IMR-90 (cell line): ENCODE data around the gene MICAL3. TPM values are rescaled to one million over a fixed set of nuclear protein-coding genes. Genes with fewer than 3 reads are reported as not detected.

Source experiments
- ATAC-seq: fragments of 200-7000 bp; cut with Tn5 transposase; 2 replicates; pipeline ENCODE4 v1.9.1; 2020; ENCODE audit warnings: low read depth, mild to moderate bottlenecking, moderate library complexity
- BruUV-seq: library from RNA; stranded (reverse); fragments of 400-500 nt; replicated peaks from 2 replicates; lab custom pipeline; 2021; lab: Mats Ljungman, UMichigan
- CTCF ChIA-PET: fragments of 300-600 bp; formaldehyde crosslinking; extraction: SDS; loops from one replicate; lab custom pipeline; 2021; ENCODE audit warnings: antibody characterized with exemption; lab: Yijun Ruan, JAX
- POLR2A ChIA-PET: fragments of 300-600 bp; sonication (Branson Sonifier 250); formaldehyde crosslinking; loops from one replicate; lab custom pipeline; 2022; ENCODE audit warnings: antibody characterized with exemption; ENCODE audit not compliant: unreplicated experiment; lab: Charles Lee
- DNase-seq: peaks from one replicate; pipeline ENCODE4 v3.0.0; 2013
- H2AFZ ChIP-seq: replicated peaks from 2 replicates; pipeline ENCODE3; 2013; ENCODE audit warnings: low read length, mild to moderate bottlenecking; ENCODE audit not compliant: poor library complexity
- H2AK5ac ChIP-seq: 2 replicates; pipeline ENCODE4 v1.6.1; 2013; ENCODE audit warnings: low read depth, low read length, inconsistent platforms
- H2AK9ac ChIP-seq: replicated peaks from 2 replicates; pipeline ENCODE3; 2013; ENCODE audit warnings: mild to moderate bottlenecking, low read depth, low read length, moderate library complexity; ENCODE audit not compliant: poor library complexity
- H2BK120ac ChIP-seq: 2 replicates; pipeline ENCODE4 v1.6.1; 2013; ENCODE audit warnings: low read depth, low read length, inconsistent platforms
- H2BK15ac ChIP-seq: 3 replicates; pipeline ENCODE4 v1.6.1; 2013; ENCODE audit warnings: low read depth, low read length, inconsistent platforms
- H2BK20ac ChIP-seq: 2 replicates; pipeline ENCODE4 v1.6.1; 2013; ENCODE audit warnings: low read depth, mild to moderate bottlenecking, inconsistent platforms, low read length, moderate library complexity
- H2BK5ac ChIP-seq: 2 replicates; pipeline ENCODE4 v1.6.1; 2013; ENCODE audit warnings: mild to moderate bottlenecking, low read depth, low read length, inconsistent platforms; ENCODE audit not compliant: poor library complexity, severe bottlenecking
- H3K14ac ChIP-seq: replicated peaks from 2 replicates; pipeline ENCODE4 v1.6.1; 2013; ENCODE audit warnings: low read depth, low read length, inconsistent platforms
- H3K18ac ChIP-seq: 2 replicates; pipeline ENCODE4 v1.6.1; 2013; ENCODE audit warnings: low read depth, low read length, control low read depth
- H3K23ac ChIP-seq: 2 replicates; pipeline ENCODE4 v1.6.1; 2013; ENCODE audit warnings: low read depth, low read length, inconsistent platforms
- H3K27ac ChIP-seq: 2 replicates; pipeline ENCODE4 v1.5.1; 2013; ENCODE audit warnings: mild to moderate bottlenecking, control low read depth, low read length; ENCODE audit not compliant: insufficient read depth
- H3K27me3 ChIP-seq: 2 replicates; pipeline ENCODE4 v1.6.1; 2013; ENCODE audit warnings: low read length; ENCODE audit not compliant: control insufficient read depth, insufficient read depth
- H3K36me3 ChIP-seq: 2 replicates; pipeline ENCODE4 v1.6.1; 2013; ENCODE audit warnings: low read length, mixed read lengths; ENCODE audit not compliant: control insufficient read depth, insufficient read depth
- H3K4ac ChIP-seq: 2 replicates; pipeline ENCODE4 v1.6.1; 2013; ENCODE audit warnings: low read depth, low read length, inconsistent platforms
- H3K4me1 ChIP-seq: 2 replicates; pipeline ENCODE4 v1.6.1; 2013; ENCODE audit warnings: low read length, mixed read lengths; ENCODE audit not compliant: control insufficient read depth, insufficient read depth
- H3K4me2 ChIP-seq: 2 replicates; pipeline ENCODE4 v1.6.1; 2013; ENCODE audit warnings: low read depth, mild to moderate bottlenecking, control low read depth, low read length, moderate library complexity
- H3K4me3 ChIP-seq: 2 replicates; pipeline ENCODE4 v1.5.1; 2013; ENCODE audit warnings: low read depth, mild to moderate bottlenecking, control low read depth, low read length, moderate library complexity; ENCODE audit not compliant: insufficient read depth
- H3K56ac ChIP-seq: 2 replicates; pipeline ENCODE4 v1.6.1; 2013; ENCODE audit warnings: low read length, inconsistent platforms; ENCODE audit not compliant: insufficient read depth; ENCODE audit errors: extremely low read depth
- H3K79me1 ChIP-seq, 2 experiments: 2 replicates each; pipeline ENCODE4 v1.6.1; 2013; ENCODE audit warnings: low read length in 2 of 2, inconsistent platforms in 1 of 2, low read depth in 1 of 2
- H3K9ac ChIP-seq: 2 replicates; pipeline ENCODE4 v1.6.1; 2013; ENCODE audit warnings: low read depth, low read length, control low read depth
- H3K9me1 ChIP-seq: 2 replicates; pipeline ENCODE4 v1.6.1; 2013; ENCODE audit warnings: low read length, inconsistent platforms; ENCODE audit not compliant: insufficient read depth
- H3K9me3 ChIP-seq: 2 replicates; pipeline ENCODE4 v1.6.1; 2013; ENCODE audit warnings: low read length; ENCODE audit not compliant: control insufficient read depth, insufficient read depth
- H4K20me1 ChIP-seq: 2 replicates; pipeline ENCODE4 v1.6.1; 2013; ENCODE audit warnings: low read length, inconsistent platforms; ENCODE audit not compliant: insufficient read depth
- H4K5ac ChIP-seq: 2 replicates; pipeline ENCODE4 v1.6.1; 2013; ENCODE audit warnings: mild to moderate bottlenecking, low read depth, low read length, control low read depth
- H4K8ac ChIP-seq, 2 experiments: 2 replicates each; pipeline ENCODE4 v1.6.1; 2013; ENCODE audit warnings: low read depth in 2 of 2, low read length in 2 of 2, control low read depth in 1 of 2, inconsistent platforms in 1 of 2
- H4K91ac ChIP-seq: 2 replicates; pipeline ENCODE4 v1.6.1; 2013; ENCODE audit warnings: low read depth, low read length, inconsistent platforms; ENCODE audit not compliant: insufficient read depth
- BHLHE40 ChIP-seq: fragments of 150-350 bp; IDR thresholded peaks from 2 replicates; pipeline ENCODE4 v1.6.1; 2016; ENCODE audit warnings: mild to moderate bottlenecking, low read depth, low read length
- CHD1 ChIP-seq: IDR thresholded peaks from 2 replicates; pipeline ENCODE4 v1.6.1; 2012; ENCODE audit warnings: low read depth, low read length, improper control_type of control experiment
- MAFK ChIP-seq: IDR thresholded peaks from 2 replicates; pipeline ENCODE4 v1.6.1; 2012; ENCODE audit warnings: low read depth, low read length, improper control_type of control experiment
- MAZ ChIP-seq: IDR thresholded peaks from 2 replicates; pipeline ENCODE4 v1.6.1; 2012; ENCODE audit warnings: low read depth, mild to moderate bottlenecking, low read length, improper control_type of control experiment, moderate library complexity, borderline replicate concordance
- MXI1 ChIP-seq: IDR thresholded peaks from 2 replicates; pipeline ENCODE4 v1.6.1; 2012; ENCODE audit warnings: low read depth, mild to moderate bottlenecking, low read length, moderate library complexity, borderline replicate concordance
- NFE2L2 ChIP-seq: fragments of 150-350 bp; IDR thresholded peaks from 2 replicates; pipeline ENCODE4 v1.6.1; 2016; ENCODE audit warnings: low read depth, mild to moderate bottlenecking, low read length
- POLR2A ChIP-seq: IDR thresholded peaks from 2 replicates; pipeline ENCODE4 v1.6.1; 2012; ENCODE audit warnings: mild to moderate bottlenecking, low read depth, low read length
- RAD21 ChIP-seq: IDR thresholded peaks from 2 replicates; pipeline ENCODE4 v1.6.1; 2012; ENCODE audit warnings: low read length, improper control_type of control experiment
- RFX5 ChIP-seq: IDR thresholded peaks from 2 replicates; pipeline ENCODE4 v1.8.0; 2012; ENCODE audit warnings: low read depth, mild to moderate bottlenecking, low read length, moderate library complexity
- SMC3 ChIP-seq: fragments of 150-350 bp; IDR thresholded peaks from 2 replicates; pipeline ENCODE4 v1.6.1; 2016; ENCODE audit warnings: low read depth, mild to moderate bottlenecking, antibody characterized with exemption, low read length, moderate library complexity
- WGBS, 2 experiments: methylation state at CpG; one replicate each; pipeline versions ENCODE4 v1.1.5 to v1.1.7; 2013; ENCODE audit warnings: missing lambda C conversion rate in 2 of 2; ENCODE audit not compliant: insufficient read length in 1 of 2; ENCODE audit errors: extremely low coverage in 2 of 2; 5-methylcytosine and 5-hydroxymethylcytosine counted together
- dilution Hi-C: fragments of 300-500 bp; cut with HindIII; formaldehyde crosslinking; loops from one replicate; pipeline ENCODE4 v1.14.3; 2018; ENCODE audit warnings: low sequenced_read_pairs; ENCODE audit not compliant: unreplicated experiment
- in situ Hi-C: fragments of 300-500 bp; cut with MboI; formaldehyde crosslinking; loops from 3 replicates; pipeline ENCODE4 v1.14.3; 2019; ENCODE audit warnings: low sequenced_read_pairs, inconsistent platforms, mixed read lengths
- intact Hi-C: fragments of 100-400 bp; cut with micrococcal nuclease; formaldehyde crosslinking; loops from 2 replicates; pipeline ENCODE4 v1.10.0; 2022
- polyA plus RNA-seq, 3 experiments: library from polyadenylated mRNA; depleted of rRNA; stranded (reverse); fragments of >200 nt; gene quantifications; 2 replicates each; pipeline ENCODE4 v1.2.3, GENCODE V29; 2012; ENCODE audit warnings: low replicate concordance in 1 of 3
- total RNA-seq: library from RNA; depleted of rRNA; stranded (reverse); fragments of >200 nt; gene quantifications from 2 replicates; pipeline ENCODE4 v1.2.3, GENCODE V29; 2012
- TF ChIP-seq, protein P1 (sequence below): conservative IDR thresholded peaks from 2 replicates; pipeline ENCODE4 v1.5.1; 2012; ENCODE audit warnings: mild to moderate bottlenecking, low read depth, low read length, improper control_type of control experiment
- TF ChIP-seq, protein P2 (sequence below): fragments of 150-350 bp; IDR thresholded peaks from 2 replicates; pipeline ENCODE4 v1.6.1; 2017; ENCODE audit warnings: mild to moderate bottlenecking, antibody characterized with exemption, low read length, low read depth

MICAL3 gene
- total and polyA plus RNA-seq, 2 of the 4 experiments (the other 2 are of a cell fraction): 17.6 to 26.8 TPM

DNA sequence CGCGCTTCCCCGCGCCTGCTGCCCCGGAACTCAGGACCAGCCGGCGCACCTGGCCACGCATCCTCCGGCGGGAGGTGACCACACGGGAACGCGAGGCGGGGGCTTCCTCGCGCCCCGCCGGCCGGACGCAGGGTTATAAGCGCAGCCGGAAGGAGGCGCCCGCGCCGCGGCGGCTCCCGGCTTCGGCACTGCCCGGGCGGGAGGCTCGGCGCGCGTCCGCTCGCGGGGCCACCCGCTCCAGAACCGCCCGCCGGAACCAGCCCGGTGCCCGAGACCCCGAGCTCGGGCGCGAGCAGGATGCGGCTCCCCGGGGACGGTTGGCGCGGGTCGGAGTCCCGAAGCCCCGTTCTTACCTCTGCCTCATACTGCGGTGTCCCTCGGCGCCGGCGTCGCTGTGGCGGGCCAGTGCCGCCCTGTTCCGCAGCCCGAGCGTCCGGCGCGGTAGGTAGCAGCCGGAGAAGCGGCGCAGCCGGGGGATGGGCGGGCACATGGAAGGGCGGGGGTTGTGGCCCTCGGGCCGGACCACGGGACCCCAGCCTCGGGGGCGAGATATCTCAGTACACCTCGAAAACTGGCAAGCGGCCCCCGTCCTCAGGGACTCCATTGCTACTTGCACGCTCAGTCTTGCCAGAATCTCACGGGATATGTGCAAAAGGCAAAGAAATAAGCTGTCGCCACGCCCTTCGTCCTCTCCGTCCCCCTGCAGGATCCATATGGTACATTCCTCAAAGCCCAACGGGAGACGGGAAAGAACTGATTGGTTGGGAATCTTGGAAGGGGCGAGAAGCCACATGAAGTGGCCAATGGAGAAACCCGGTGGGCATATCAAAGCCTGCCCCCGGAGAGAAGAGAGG is 23.1 kb downstream of the MICAL3 start:
- peaks cover 3% of the 10 kb centered on the region; the same call in 1 of the 2 replicates for H3K9me1 ChIP-seq
- H3K79me1 ChIP-seq: peaks cover 20 to 27% of the 10 kb centered on the region in 2 experiments
- peak; percentile 96 for ATAC-seq
- intact Hi-C loops (loop anchor here (1.0 to 2.0 kb wide), 2 partner anchors 75 to 90 kb away; no protein-coding TSS in a partner anchor), in situ Hi-C loops (no loop called here), dilution Hi-C loops (no loop called here)
- H3K4me1 ChIP-seq: peaks cover 9% of the 10 kb centered on the region
- no peaks in the 10 kb centered on the region for H3K9me3 ChIP-seq
- H3K9ac ChIP-seq: peak overlapping the region; percentile 94
- POLR2A ChIA-PET: no interaction called here
- H3K27ac ChIP-seq: peak overlapping the region; percentile 97
- peak overlapping the region; percentile 98 for H4K91ac ChIP-seq
- WGBS, 2 experiments: 1% methylated on average over 66 of the region's 96 CpGs; no CpG with 5 or more reads in 1 of the 2 experiments
- H3K4me3 ChIP-seq: peak overlapping the region; percentile 86
- DNase-seq: peak; percentile 99
- peaks cover 26% of the 10 kb centered on the region for H4K20me1 ChIP-seq
- H2BK15ac ChIP-seq: peak overlapping the region; percentile 64; the same call in 1 of the 3 replicates
- no peaks in the 10 kb centered on the region for H3K36me3 ChIP-seq
- peak overlapping the region; percentile 100 for H2BK120ac ChIP-seq
- peak overlapping the region; percentile 95; the same call in 1 of the 2 replicates for H2BK20ac ChIP-seq
- peak overlapping the region; percentile 98 for H4K5ac ChIP-seq
- H3K14ac ChIP-seq: peak overlapping the region; percentile 100
- peak overlapping the region; percentile 77 for H3K4me2 ChIP-seq
- peak overlapping the region; percentile 76 to 97 for H4K8ac ChIP-seq
- BruUV-seq: no TSS peak
- TF ChIP-seq, protein P1, sequence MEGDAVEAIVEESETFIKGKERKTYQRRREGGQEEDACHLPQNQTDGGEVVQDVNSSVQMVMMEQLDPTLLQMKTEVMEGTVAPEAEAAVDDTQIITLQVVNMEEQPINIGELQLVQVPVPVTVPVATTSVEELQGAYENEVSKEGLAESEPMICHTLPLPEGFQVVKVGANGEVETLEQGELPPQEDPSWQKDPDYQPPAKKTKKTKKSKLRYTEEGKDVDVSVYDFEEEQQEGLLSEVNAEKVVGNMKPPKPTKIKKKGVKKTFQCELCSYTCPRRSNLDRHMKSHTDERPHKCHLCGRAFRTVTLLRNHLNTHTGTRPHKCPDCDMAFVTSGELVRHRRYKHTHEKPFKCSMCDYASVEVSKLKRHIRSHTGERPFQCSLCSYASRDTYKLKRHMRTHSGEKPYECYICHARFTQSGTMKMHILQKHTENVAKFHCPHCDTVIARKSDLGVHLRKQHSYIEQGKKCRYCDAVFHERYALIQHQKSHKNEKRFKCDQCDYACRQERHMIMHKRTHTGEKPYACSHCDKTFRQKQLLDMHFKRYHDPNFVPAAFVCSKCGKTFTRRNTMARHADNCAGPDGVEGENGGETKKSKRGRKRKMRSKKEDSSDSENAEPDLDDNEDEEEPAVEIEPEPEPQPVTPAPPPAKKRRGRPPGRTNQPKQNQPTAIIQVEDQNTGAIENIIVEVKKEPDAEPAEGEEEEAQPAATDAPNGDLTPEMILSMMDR: peak; percentile 73
- TF ChIP-seq MXI1 (peak; percentile 51; the same call in 1 of the 2 replicates), MAFK (no peak), RFX5 (no peak), BHLHE40 (peak; percentile 97), MAZ (peak; percentile 40; the same call in 1 of the 2 replicates), RAD21 (peak; percentile 72), NFE2L2 (no peak), CHD1 (peak; percentile 7; the same call in 1 of the 2 replicates), POLR2A (peak; percentile 81), SMC3 (peak; percentile 58)
- TF ChIP-seq, protein P2, sequence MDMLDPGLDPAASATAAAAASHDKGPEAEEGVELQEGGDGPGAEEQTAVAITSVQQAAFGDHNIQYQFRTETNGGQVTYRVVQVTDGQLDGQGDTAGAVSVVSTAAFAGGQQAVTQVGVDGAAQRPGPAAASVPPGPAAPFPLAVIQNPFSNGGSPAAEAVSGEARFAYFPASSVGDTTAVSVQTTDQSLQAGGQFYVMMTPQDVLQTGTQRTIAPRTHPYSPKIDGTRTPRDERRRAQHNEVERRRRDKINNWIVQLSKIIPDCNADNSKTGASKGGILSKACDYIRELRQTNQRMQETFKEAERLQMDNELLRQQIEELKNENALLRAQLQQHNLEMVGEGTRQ: no peak
- peak overlapping the region; percentile 100 for H3K23ac ChIP-seq
- peak overlapping the region; percentile 98 for H2AK9ac ChIP-seq
- H3K4ac ChIP-seq: peak overlapping the region; percentile 100
- H3K18ac ChIP-seq: peak overlapping the region; percentile 99
- CTCF ChIA-PET: interaction anchor here (2.6 kb wide), 1 partner anchor 75 kb away, joined by 14 read pairs; no protein-coding TSS in a partner anchor
- H2BK5ac ChIP-seq: peak overlapping the region; percentile 97
- H2AK5ac ChIP-seq: peak overlapping the region; percentile 91; the same call in 1 of the 2 replicates
- H2AFZ ChIP-seq: peak overlapping the region; percentile 100
- no peaks in the 10 kb centered on the region for H3K27me3 ChIP-seq
- peak overlapping the region; percentile 97 for H3K56ac ChIP-seq
